GM23248 (cell line): ENCODE results near the gene EFCAB11.

Experiments used
- EZH2 ChIP-seq: fragments of 200-600 bp; sonication (generic); IDR thresholded peaks from 2 replicates; pipeline ENCODE4 v1.6.1; 2018; ENCODE audit warnings: antibody characterized with exemption, mild to moderate bottlenecking; ENCODE audit not compliant: insufficient read depth, poor library complexity, severe bottlenecking
- EZH2phosphoT487 ChIP-seq: fragments of 200-600 bp; sonication (generic); IDR thresholded peaks from 2 replicates; pipeline ENCODE4 v1.6.1; 2018; ENCODE audit warnings: antibody characterized with exemption, moderate library complexity, mild to moderate bottlenecking, low read depth; ENCODE audit not compliant: insufficient read depth

- TF ChIP-seq EZH2 (no peak), EZH2phosphoT487 (no peak)
Observed at GRCh38 chr14:89746135-89746534, 208.4 kb downstream of the EFCAB11 start.
